GM06990 (cell line): Measurements from ENCODE around the gene ABCC3.

ENCODE experiments used
- DNase-seq: peaks from one replicate; pipeline ENCODE4 v3.0.0-alpha.2; 2011; ENCODE audit not compliant: insufficient read length; ENCODE audit errors: extremely low read depth
- H3K27me3 ChIP-seq: replicated peaks from 2 replicates; pipeline ENCODE4 v1.6.0; 2011; ENCODE audit warnings: low read length; ENCODE audit not compliant: control insufficient read depth, insufficient read depth
- H3K36me3 ChIP-seq: 2 replicates; pipeline ENCODE4 v1.5.1; 2011; ENCODE audit warnings: low read length; ENCODE audit not compliant: control insufficient read depth, insufficient read depth
- H3K4me3 ChIP-seq: replicated peaks from 2 replicates; pipeline ENCODE4 v1.5.1; 2011; ENCODE audit warnings: low read depth, mild to moderate bottlenecking, control low read depth, low read length
- TF ChIP-seq, protein P1 (sequence below): IDR thresholded peaks from 2 replicates; pipeline ENCODE4 v1.5.1; 2011; ENCODE audit warnings: low read length, control low read depth, mild to moderate bottlenecking, inconsistent platforms; ENCODE audit not compliant: insufficient read depth, poor library complexity, severe bottlenecking

The ABCC3 gene

GRCh38 chr17:50588391-50589049 lies 46.2 kb upstream of the ABCC3 start:
- H3K36me3 ChIP-seq = no peaks in the 10 kb centered on the region
- no peak for DNase-seq
- TF ChIP-seq, protein P1, sequence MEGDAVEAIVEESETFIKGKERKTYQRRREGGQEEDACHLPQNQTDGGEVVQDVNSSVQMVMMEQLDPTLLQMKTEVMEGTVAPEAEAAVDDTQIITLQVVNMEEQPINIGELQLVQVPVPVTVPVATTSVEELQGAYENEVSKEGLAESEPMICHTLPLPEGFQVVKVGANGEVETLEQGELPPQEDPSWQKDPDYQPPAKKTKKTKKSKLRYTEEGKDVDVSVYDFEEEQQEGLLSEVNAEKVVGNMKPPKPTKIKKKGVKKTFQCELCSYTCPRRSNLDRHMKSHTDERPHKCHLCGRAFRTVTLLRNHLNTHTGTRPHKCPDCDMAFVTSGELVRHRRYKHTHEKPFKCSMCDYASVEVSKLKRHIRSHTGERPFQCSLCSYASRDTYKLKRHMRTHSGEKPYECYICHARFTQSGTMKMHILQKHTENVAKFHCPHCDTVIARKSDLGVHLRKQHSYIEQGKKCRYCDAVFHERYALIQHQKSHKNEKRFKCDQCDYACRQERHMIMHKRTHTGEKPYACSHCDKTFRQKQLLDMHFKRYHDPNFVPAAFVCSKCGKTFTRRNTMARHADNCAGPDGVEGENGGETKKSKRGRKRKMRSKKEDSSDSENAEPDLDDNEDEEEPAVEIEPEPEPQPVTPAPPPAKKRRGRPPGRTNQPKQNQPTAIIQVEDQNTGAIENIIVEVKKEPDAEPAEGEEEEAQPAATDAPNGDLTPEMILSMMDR = no peak
- H3K4me3 ChIP-seq = no peak overlapping the region
- H3K27me3 ChIP-seq = peaks cover 2% of the 10 kb centered on the region

DNA sequence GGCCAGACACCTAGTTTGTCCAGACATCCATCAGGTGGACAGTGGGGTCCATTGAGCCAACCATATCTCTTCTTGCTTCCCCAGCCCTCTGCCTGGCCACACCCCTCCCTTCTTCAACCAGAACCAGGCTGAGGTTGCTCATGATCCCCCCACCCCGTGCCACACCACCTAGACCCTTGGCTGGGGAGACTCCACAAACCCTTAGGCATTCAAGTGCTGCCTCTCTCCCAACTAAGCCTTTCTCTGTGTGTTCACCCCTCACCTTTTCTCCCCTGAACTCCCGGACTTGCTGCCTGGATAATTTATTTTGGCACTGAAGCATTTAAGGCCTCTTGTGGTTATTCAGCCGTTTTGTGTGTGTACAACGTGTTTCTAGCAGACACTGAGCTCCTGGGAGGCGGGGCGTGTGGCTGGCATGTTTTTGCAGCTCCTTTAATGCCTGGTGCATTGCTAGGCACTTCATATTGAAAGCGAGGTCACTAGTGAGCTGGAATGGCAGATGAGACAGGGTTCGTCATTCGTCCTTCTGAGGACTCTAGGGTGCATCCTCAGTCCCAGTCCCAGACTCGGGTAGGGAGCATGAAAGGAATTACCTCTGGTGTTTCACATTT lies 45.5 kb upstream of the ABCC3 start:
- Histone ChIP-seq H3K4me3 (no peak overlapping the region), H3K36me3 (no peaks in the 10 kb centered on the region), H3K27me3 (peaks cover 2% of the 10 kb centered on the region)
- DNase-seq = no peak
- TF ChIP-seq, protein P1 = no peak

DNA sequence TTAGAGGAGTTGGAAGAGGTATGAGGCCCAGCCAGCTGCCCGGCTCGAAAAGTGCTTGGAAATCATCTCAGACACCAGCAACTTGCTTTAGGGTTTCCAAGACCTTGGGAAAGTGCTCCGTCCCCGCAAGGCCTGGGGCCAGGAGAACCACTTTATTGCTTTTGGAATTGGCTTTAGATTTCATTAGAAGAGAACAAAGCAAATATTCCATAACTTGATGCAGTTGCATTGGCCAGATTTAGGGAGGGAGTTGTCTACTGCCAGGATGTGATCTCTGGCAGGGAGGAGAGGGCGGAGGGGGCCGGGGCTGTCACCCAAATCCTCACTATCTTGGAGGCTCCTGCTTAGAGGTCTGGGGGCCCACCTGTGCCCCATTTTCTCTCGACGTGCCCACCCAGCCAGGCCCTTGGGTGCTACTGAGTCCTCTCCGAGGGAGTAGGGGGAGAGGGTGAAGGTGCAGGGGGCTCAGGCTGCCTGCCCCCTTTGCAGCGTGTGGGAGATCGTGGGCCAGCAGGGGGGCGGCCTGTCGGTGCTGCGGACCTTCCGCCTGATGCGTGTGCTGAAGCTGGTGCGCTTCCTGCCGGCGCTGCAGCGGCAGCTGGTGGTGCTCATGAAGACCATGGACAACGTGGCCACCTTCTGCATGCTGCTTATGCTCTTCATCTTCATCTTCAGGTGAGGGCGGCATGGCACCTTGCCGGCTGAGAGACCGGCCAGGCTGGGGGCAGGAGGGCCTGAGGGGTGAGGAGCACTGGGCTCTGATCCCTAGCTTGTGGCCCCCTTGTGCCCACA lies 43.5 kb upstream of the ABCC3 start:
- TF ChIP-seq, protein P1 = no peak
- H3K4me3 ChIP-seq = no peak overlapping the region

DNA sequence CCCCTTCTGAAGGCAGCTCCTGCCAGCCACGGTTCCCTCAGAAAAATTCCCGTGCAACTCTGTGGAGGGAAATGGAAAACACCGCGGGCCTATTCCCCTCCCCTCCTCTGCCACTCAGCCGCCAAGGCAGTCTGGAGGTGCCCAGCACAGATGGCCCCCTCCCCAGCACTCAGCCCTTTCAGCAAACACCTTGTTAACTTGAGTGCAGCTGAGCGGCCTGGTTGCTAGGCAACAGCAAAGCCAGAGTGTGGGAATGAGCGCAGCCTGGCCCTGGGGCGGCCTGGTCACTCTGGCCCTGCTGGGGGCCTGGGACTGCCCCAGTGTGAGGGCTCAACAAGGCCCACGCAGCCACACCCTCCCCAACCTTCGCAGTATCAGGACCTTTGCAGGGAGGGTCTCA lies 41.4 kb upstream of the ABCC3 start:
- no peak for DNase-seq
- Histone ChIP-seq H3K4me3 (no peak overlapping the region), H3K36me3 (no peaks in the 10 kb centered on the region), H3K27me3 (no peaks in the 10 kb centered on the region; the same call in 1 of the 2 replicates)
- TF ChIP-seq, protein P1 = no peak

More for the DNA sequence above, 43.5 kb upstream of the ABCC3 start:
- DNase-seq = no peak
- no peaks in the 10 kb centered on the region for H3K36me3 ChIP-seq
- H3K27me3 ChIP-seq = peaks cover 2% of the 10 kb centered on the region; the same call in 1 of the 2 replicates

DNA sequence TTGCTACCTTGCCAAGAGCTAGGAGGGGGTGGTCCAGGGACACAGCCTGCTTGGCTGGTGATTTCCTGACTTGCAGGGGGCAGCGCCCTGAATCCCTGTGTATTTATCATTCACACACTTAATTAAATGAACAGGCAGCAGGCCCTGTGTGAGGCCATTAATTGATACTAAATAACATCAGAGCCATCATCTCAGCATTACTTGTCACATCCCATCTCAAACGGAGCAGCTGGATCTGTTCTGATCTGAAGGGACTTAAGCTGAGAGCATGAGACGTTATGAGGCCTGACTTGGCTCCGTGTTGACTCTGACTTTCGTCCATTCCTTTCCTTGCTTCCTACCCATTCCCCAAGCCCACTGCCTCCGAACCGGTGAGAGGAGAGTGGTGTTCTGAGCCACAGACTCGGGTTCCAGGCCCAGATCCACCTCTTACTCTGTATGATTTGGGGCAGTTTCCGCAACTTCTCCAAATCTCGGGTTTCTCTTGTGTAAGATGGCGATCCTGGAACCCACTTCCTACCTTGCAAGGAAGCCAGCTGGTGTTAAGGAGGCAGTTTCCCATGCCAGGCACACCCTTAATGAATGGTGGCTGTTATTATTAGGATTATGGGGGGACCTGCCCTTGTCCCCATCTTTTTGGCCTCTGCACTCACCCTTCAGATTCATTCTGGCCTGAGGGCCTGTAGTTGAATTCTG lies 40.4 kb upstream of the ABCC3 start:
- H3K4me3 ChIP-seq = no peak overlapping the region
- TF ChIP-seq, protein P1 = no peak
- no peaks in the 10 kb centered on the region; the same call in 1 of the 2 replicates for H3K27me3 ChIP-seq
- no peaks in the 10 kb centered on the region for H3K36me3 ChIP-seq
- DNase-seq = no peak
